GM10248 (cell line): ENCODE measurements around the gene MROH2A.

Experiments
- CTCF ChIA-PET: fragments of 300-600 bp; sonication (Branson Sonifier 250); formaldehyde crosslinking; extraction: SDS; loops from one replicate; lab custom pipeline; 2021; ENCODE audit warnings: antibody characterized with exemption; lab: Yijun Ruan, JAX
- POLR2A ChIA-PET: fragments of 350-650 bp; sonication (Branson Sonifier 250); formaldehyde crosslinking; extraction: SDS; loops from one replicate; lab custom pipeline; 2020; ENCODE audit warnings: antibody characterized with exemption; lab: Yijun Ruan, JAX
- DNase-seq: peaks from one replicate; pipeline ENCODE4 v3.0.0; 2012; ENCODE audit errors: extremely low spot score
- CTCF ChIP-seq: IDR thresholded peaks from 2 replicates; pipeline ENCODE4 v1.5.1; 2012; ENCODE audit warnings: mild to moderate bottlenecking, low read depth; ENCODE audit errors: extremely low read depth, missing control alignments, control extremely low read depth

MROH2A gene

DNA sequence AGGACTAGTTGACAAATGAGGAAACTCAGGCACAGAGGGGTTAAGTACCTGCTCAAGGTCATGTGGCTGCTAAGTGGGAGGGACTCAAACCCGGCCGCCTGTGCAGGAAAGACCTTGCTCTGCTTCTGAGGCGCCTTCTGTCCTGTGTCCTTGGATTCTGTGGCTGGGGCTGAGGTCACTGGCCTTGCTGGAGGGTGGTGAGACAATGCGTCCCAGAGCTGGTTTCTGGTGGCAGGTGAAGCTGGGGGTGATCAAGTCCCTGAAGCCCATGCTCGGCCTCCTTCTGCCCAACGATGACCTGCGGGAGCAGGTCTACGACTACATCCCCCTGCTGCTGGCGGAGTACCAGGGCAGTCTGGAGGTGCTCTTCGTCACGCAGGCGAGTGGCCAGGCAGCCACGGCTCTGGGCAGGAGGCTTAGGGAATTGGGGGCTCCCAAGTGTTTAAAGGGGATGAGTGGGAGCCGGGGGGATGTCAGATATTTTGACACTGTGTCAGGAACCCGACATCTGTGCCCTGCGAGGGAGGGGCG lies 16.1 kb downstream of the MROH2A start:
- no peak for TF ChIP-seq CTCF
- CTCF ChIA-PET: interaction anchor here (1.7 kb wide), 1 partner anchor 14 kb away, joined by 4 read pairs; no protein-coding TSS in a partner anchor
- POLR2A ChIA-PET: no interaction called here

DNA sequence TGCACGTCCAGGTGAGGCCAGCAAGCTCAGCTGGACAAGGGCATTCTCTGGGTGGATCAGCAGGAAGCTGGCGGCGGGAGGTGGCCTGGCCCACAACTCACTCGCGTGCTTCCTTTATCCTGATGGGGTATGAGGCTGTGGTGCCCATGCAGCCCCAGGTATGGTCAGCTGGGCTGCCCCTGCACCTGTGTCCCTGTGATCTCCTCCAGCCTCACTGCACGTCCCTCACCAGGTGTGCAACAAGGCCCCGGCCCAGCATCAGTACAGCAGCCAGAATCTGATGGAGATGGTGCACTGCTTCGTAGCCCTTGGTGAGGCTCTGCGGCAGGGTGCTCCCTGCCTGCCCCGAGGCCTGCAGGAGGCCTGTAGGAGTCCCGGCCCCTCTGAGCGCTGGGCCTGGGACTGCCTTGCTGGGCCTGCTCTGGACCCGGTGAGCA lies 17.6 kb downstream of the MROH2A start:
- POLR2A ChIA-PET: no interaction called here
- DNase-seq: no peak
- CTCF ChIA-PET: interaction anchor here (1.1 to 1.9 kb wide), 3 partner anchors 9 to 19 kb away, joined by 3 to 4 read pairs (median 4); no protein-coding TSS in a partner anchor
- no peak for TF ChIP-seq CTCF

More for the DNA sequence above, 16.1 kb downstream of the MROH2A start:
- DNase-seq: no peak

GRCh38 chr2:233796254-233796653 lies 18.1 kb downstream of the MROH2A start:
- no peak for TF ChIP-seq CTCF

GRCh38 chr2:233798335-233799086 lies 20.4 kb downstream of the MROH2A start:
- TF ChIP-seq CTCF: no peak
- ChIA-PET CTCF (interaction anchor here (1.2 to 1.6 kb wide), 2 partner anchors 59 to 87 kb away, joined by 3 to 4 read pairs; no protein-coding TSS in a partner anchor), POLR2A (no interaction called here)
- DNase-seq: no peak

More at GRCh38 chr2:233796254-233796653, 18.1 kb downstream of the MROH2A start:
- DNase-seq: no peak
- ChIA-PET POLR2A (no interaction called here), CTCF (interaction anchor here (1.1 to 1.9 kb wide), 3 partner anchors 9 to 18 kb away, joined by 3 to 4 read pairs (median 4); no protein-coding TSS in a partner anchor)

DNA sequence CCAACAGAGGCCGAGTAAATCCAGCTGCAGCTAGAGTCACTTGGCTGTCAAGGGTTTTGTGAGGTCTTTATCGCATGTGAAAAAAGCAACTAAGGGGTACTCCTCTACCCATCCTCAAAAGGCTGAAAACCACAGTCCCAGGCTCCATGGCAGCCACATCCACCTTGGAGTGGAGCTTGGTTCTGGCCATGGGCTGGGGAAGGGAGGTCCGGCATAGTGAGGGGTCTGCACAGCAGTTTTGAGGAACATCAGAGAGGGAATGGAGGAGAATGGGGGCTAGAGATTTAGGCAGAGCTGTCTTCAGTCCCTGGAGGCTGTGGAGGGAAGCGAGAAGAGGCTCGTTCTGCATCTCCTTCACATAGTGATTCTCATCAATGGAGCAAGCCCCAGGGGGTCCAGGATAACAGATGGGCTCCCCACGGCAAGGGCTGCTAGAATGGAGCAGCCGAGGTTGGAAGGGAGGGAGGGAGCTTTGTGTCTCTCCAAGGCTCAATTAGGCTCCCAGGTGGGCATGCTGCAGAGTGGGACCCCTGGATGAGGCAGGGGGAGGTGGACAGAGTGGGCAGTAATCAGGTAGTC lies 21.0 kb downstream of the MROH2A start:
- ChIA-PET POLR2A (no interaction called here), CTCF (interaction anchor here (1.2 to 1.6 kb wide), 2 partner anchors 58 to 88 kb away, joined by 3 to 4 read pairs; no protein-coding TSS in a partner anchor)
- no peak for DNase-seq
- no peak for TF ChIP-seq CTCF

GRCh38 chr2:233799716-233800115 lies 21.6 kb downstream of the MROH2A start:
- ChIA-PET POLR2A (no interaction called here), CTCF (interaction anchor here (1.6 kb wide), 1 partner anchor 88 kb away, joined by 3 read pairs; no protein-coding TSS in a partner anchor)
- no peak for DNase-seq
- no peak for TF ChIP-seq CTCF
